HG02763 (cell line): ENCODE measurements around the gene DDX47.

ENCODE experiments used
- ATAC-seq: cut with Tn5 transposase; IDR thresholded peaks from one replicate; pipeline ENCODE4 v1.9.1; 2021; ENCODE audit warnings: mild to moderate bottlenecking, moderate library complexity; ENCODE audit not compliant: unreplicated experiment

The DDX47 gene

DNA sequence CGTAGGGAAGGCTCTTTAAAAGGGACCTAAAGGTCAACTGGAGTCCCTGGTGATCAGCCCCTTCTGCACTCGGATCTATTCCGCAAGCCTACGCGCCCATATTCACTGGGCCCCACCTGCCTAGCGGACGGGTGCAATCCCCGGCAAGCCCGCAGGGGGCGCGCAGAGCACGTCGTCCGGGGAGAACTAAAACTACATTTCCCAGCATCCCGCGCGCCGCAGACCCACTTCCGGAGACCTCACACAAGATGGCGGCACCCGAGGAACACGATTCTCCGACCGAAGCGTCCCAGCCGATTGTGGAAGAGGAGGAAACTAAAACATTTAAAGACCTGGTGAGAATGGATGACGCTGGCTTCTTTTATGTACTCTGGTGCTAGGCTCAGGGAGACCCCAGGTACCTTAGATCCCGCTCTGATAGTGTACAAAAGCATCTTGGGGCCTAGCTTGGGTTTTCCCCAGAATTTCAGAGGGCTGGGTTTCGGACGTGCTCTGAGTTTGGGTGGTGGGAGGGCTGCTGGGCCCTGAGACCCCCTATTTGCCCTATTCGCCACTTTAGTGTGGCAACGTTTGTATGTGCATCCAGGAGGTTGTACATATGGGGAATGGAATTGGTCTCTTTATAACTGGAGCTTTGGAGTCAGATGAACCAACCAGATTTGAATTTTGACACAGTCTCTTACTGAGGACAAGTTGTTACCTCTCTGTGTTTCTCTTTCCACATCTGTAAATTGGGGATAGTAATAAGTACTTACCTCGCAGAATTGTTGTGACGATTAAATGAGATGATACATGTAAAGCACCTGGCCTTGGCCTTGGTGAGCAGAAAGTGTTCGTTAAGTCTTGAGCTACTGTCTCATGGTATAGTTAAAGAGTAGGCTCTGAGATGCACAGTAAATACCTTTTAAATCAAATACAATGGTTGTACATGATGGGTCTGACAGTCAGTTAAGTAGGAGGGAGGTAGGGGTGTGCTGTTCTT is at the start of gene DDX47:
Gene DDX47, plus strand, starts transcription at position 227 of the 982 bp plus-strand sequence. Its CDS starts 22 bp downstream, at position 249.
- ATAC-seq, result peak; percentile 92

- ATAC-seq, result no peak
These were observed 48.3 kb upstream of the DDX47 start for GRCh38 chr12:12764824-12765223.

GRCh38 chr12:12770262-12770661 is 42.9 kb upstream of the DDX47 start:
- ATAC-seq, result no peak

DNA sequence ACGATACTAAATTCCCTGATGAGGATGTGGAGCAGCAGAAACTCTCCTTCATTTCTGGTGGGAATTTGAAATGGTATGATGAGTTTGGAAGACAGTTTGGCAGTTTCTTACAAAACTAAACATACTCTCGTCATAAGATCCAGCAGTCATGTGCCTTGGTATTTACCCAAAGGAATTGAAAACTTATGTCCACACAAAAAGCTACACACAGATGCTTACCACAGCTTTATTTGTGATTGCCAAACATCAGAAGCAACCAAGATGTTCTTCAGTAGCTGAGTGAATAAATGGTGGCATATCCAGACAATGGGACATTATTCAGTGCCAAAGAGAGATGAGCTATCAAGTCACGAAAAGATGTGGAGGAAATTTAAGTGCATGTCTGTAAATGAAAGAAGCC is 38.4 kb upstream of the DDX47 start:
- ATAC-seq, result no peak

DNA sequence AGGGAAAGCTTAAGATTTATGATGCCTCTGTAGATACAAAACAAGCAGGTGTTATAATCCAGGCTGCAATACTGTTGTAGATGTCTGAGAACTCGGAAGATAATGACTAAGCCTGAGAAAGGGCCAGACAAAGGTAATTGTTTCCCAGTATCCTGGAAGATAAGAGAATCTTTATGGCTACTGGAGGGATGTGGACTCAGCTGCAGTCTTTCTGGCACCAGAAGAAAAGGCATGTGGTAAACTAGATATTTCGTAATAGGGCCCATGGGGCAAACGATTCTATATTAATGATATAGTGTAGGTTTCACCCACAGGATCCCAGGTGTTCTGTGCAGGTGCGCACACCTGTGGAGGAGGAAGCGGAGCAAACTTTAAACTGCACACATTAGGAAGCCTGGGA is 36.9 kb upstream of the DDX47 start:
- ATAC-seq, result no peak

- ATAC-seq, result no peak
These were observed 36.1 kb upstream of the DDX47 start for GRCh38 chr12:12777092-12777491.

DNA sequence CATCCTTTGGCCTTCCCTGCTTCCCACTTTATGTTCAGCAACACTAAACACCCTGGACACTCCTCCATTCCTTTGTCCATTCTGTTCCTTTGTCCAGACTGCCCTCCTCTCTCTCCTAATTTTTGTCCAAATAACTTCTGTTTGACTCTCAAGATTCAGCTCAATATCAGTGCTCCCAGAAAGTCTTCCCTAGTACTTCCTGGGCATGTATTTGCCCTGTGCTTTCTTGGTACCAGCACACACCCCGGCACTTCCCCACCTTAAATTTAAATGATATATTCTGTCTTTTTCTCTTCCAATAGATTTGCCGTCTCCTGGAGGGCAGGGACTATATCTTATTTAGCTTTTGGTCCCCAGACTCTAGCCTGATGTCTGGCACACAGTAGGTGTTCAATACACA is 34.1 kb upstream of the DDX47 start:
- no peak for ATAC-seq

DNA sequence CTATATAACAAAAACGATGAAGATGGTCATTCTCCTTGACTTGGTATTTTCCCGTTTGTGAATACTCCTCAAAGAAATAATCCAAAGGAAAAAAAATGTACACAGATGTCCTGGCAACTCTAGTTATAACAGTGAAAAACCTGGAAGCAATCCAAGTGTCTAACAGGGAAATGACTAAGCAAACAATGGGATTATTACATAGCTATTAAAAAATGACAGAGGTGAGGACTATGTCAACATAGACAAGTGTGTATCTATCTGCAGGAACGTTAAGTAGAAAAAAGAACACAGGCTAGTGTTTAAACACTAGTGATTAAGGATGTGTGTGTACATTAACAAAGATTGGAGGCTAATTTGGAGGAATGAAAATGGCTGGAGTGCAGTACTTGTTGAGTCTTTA is 33.6 kb upstream of the DDX47 start:
- no peak for ATAC-seq

DNA sequence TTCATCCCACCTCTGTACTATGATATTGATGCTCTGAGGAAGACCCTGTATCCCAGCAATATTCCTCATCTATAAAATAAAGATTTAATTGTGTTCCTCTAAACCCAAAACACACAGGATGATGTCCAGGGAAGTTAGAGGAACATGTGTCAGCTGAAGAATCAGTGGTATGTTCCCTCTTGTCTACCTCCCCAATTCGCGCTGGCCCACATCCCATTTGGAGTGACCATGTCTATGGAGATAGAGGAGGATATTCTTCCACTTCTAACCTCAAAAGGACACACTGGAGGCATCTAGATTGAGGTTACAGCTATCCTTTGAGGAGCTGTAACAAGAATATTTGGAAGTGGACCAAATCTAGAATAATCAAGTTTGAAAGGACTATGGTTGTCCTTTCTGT is 29.0 kb upstream of the DDX47 start:
- ATAC-seq, result no peak

DNA sequence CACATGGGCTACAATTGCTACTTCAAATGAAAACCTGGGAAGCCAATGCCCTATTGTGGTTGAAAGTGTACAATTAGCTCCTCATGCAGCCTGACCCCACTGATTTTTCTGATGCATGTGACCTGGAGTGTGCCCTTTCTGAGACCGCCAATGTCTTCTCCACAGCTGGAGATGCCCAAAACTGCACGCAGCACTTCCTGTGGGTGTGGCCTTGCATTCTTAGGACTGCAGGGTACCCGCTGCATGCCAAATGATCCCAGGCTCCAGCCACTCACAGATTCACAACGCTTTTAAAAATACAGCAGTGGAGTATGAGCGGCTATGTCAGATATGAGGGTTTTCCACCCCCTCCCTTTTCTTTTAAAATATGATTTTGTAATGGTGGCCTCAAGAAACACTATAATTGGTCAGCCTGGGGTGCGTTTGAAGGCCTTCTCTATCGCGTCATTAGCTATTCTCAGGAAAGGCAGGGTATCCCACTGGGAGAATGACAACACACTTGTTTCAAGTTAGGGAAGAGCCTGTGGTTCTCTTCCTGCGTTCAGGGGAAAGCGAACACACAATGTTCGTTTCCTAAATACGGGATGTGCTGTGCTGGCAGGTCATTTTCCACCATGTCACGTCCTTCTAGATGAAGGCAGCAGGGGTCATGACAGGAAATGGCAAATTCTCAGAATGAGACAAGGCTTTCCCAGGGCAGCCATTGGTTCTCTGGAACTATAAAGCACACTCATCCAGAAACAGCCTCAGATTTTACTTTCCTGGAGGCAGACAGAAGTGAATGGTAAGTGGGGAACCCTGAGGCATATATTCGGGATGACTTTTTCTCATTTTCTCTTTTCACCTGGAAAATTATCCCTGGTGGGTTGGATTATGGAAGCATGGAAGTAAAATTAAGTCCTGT is 28.0 kb upstream of the DDX47 start, which contains the start of gene APOLD1:
Gene APOLD1, plus strand, starts transcription at position 749 of the 904 bp plus-strand sequence. Its CDS starts 33 bp downstream, at position 782.
- ATAC-seq, result no peak

DNA sequence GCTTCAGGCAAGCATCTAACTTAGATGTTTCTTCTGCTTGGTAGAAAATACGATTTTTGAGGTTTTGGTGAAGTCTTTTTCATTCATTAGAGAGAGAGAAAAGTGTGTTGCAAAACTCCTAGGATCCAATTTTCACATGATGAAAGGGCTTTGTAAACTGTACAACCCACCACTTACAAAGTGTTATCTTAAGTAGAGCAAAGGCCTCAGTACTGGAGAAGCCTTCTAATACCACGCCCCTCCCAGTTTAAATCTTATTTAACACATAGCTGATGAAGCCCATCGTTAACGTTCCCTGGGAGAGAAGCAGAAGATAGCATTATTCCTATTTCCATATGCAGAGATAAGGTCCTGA is 26.8 kb upstream of the DDX47 start:
- ATAC-seq, result no peak

- ATAC-seq, result peak; percentile 86
These were observed 26.2 kb upstream of the DDX47 start for GRCh38 chr12:12786706-12787601.

DNA sequence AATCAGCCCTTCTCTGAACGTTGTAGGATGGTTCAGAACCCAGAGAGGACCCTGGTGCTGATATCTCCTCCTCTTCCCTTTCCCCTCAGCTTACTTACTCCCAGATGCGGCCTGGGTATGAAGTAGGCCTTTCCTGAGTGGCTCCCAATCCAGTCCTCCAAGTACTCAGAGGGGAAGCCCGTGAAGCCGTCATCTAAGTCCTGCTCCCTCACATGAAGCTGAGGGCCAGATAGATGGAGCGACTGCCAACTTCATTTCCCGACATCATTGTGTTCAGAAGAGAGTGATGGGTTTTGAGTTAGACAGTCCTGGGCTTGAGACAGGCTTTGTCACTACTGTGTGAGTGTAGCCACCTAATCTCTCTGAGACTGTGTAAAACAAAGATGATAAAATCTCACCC is 25.0 kb upstream of the DDX47 start:
- no peak for ATAC-seq

- no peak for ATAC-seq
These were observed 24.3 kb upstream of the DDX47 start for GRCh38 chr12:12788675-12789368.

- ATAC-seq, result no peak
These were observed 22.2 kb upstream of the DDX47 start for GRCh38 chr12:12790956-12791355.

GRCh38 chr12:12791756-12792369 is 21.3 kb upstream of the DDX47 start:
- ATAC-seq, result no peak

DNA sequence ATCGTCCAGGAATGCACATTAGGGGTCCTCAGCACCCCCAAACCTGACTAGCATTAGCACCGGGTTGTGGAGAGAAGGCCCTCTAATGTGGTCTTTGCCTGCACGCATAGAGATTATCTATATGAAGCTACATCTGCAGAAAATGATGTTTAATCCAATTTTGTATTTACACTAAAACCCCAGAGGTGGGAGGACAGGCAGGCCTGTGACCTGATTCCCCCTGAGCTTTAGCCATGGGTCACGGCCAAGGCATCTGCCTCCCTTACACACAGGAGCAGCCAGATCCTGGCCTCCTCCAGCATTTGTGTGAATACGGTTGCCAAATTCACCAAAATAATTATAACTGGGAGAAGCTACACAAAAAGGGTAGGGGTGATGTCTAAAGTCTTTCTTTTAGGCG is 20.7 kb upstream of the DDX47 start:
- no peak for ATAC-seq

GRCh38 chr12:12794686-12795085 is 18.5 kb upstream of the DDX47 start:
- ATAC-seq, result no peak

DNA sequence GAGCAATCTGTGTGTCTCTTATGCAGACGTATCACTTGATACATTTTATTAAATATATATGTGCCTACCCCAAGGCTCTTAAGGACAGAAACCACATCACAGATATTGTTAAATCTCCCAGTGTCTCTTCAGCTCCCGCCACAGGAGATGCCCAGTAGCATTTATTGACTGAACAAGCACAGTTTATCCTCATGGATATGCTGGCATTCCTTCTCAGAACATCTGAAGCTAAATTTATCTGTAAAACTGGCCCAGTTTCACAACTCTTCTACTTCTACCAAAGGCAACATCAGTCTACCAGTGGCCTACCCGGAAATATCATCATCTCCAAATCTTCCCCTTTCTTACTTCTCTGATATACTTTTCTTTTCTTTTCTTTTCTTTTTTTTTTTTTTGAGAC is 17.0 kb upstream of the DDX47 start:
- ATAC-seq, result no peak
